Thyroid gland (tissue), 4 donors: ENCODE results near the gene FAM193A. TPM values are rescaled to one million over a fixed set of nuclear protein-coding genes. Genes with fewer than 3 reads are reported as not detected.

Experiments
- DNase-seq, 2 donors: peaks; one replicate each; pipeline ENCODE4 v3.0.0-alpha.2; 2019
- H3K27ac ChIP-seq, 3 donors: fragments of 200-600 bp; sonication (generic); 1 replicate in 2 of 3; 2 replicates in 1 of 3; pipeline ENCODE4 v1.5.1; 2016 to 2019; ENCODE audit warnings: mild to moderate bottlenecking in 1 of 3, moderate library complexity in 1 of 3
- H3K27me3 ChIP-seq: fragments of 200-600 bp; sonication (generic); one replicate; pipeline ENCODE4 v1.5.1; 2019
- H3K36me3 ChIP-seq, 2 donors: fragments of 200-600 bp; sonication (generic); one replicate each; pipeline ENCODE4 v1.5.1; 2016 to 2019
- H3K4me1 ChIP-seq, 2 donors: fragments of 200-600 bp; sonication (generic); one replicate each; pipeline ENCODE4 v1.5.1; 2017 to 2019
- H3K4me3 ChIP-seq, 3 donors: fragments of 200-600 bp; sonication (generic); replicated peaks in 1 of 3; 1 replicate in 2 of 3; 2 replicates in 1 of 3; pipeline ENCODE4 v1.5.1; 2016; ENCODE audit warnings: mild to moderate bottlenecking in 1 of 3
- H3K9me3 ChIP-seq: fragments of 200-600 bp; sonication (generic); one replicate; pipeline ENCODE4 v1.5.1; 2017
- CTCF ChIP-seq, 6 experiments: fragments of 200-600 bp in 3 of 6; fragments of 450-650 bp in 3 of 6; sonication (generic) in 3 of 6; IDR thresholded peaks; one replicate each; pipeline ENCODE4 v1.5.1; 2016 to 2019; ENCODE audit warnings: antibody characterized with exemption in 6 of 6, mild to moderate bottlenecking in 2 of 6, inconsistent platforms in 1 of 6, moderate library complexity in 1 of 6
- POLR2A ChIP-seq, 2 donors: fragments of 450-650 bp; IDR thresholded peaks; one replicate each; pipeline ENCODE4 v1.6.1; 2017; ENCODE audit warnings: antibody characterized with exemption in 2 of 2, mild to moderate bottlenecking in 2 of 2, moderate library complexity in 1 of 2
- WGBS, 2 donors: methylation state at CpG; one replicate each; pipeline ENCODE4 v1.1.5; 2017; 5-methylcytosine and 5-hydroxymethylcytosine counted together
- intact Hi-C: fragments of 100-400 bp; cut with DNase I; formaldehyde crosslinking; loops from one replicate; pipeline ENCODE4 v1.15.1; 2023
- total RNA-seq, 4 donors: library from RNA; depleted of rRNA; stranded (reverse); fragments of >200 nt; gene quantifications; one replicate each; pipeline ENCODE4 v1.2.3, GENCODE V29; 2016

Gene FAM193A
- total RNA-seq, 4 donors from 2014 or later = 22.4 to 36.7 (median 30.3) TPM

GRCh38 chr4:2565533-2565932, 29.1 kb downstream of the FAM193A start:
- Histone ChIP-seq H3K4me3 (no peak overlapping the region), H3K9me3 (no peaks in the 10 kb centered on the region), H3K4me1 (peaks cover 0 to 3% of the 10 kb centered on the region in 2 donors), H3K27ac (no peak overlapping the region), H3K27me3 (no peaks in the 10 kb centered on the region), H3K36me3 (no peaks in the 10 kb centered on the region)
- no peak for DNase-seq
- TF ChIP-seq CTCF (IDR thresholded peaks at IDR 0.05) (no peak), POLR2A (IDR thresholded peaks at IDR 0.05) (no peak)
- intact Hi-C loops = no loop called here
- 91 to 95% methylated on average over 4 of the region's 4 CpGs for WGBS, 2 donors

- Histone ChIP-seq H3K27me3 (no peaks in the 10 kb centered on the region), H3K9me3 (no peaks in the 10 kb centered on the region), H3K36me3 (no peaks in the 10 kb centered on the region), H3K4me3 (no peak overlapping the region), H3K4me1 (peaks cover 0 to 17% of the 10 kb centered on the region in 2 donors), H3K27ac (no peak overlapping the region)
- intact Hi-C loops = no loop called here
- 96 to 98% methylated on average over 4 of the region's 4 CpGs for WGBS, 2 donors
- DNase-seq = no peak
- TF ChIP-seq POLR2A (IDR thresholded peaks at IDR 0.05) (no peak), CTCF (IDR thresholded peaks at IDR 0.05) (no peak)
Observed at GRCh38 chr4:2570036-2570435, 33.6 kb downstream of the FAM193A start.

- Histone ChIP-seq H3K27ac (no peak overlapping the region), H3K9me3 (no peaks in the 10 kb centered on the region), H3K4me1 (peaks cover 0 to 17% of the 10 kb centered on the region in 2 donors), H3K4me3 (no peak overlapping the region), H3K27me3 (no peaks in the 10 kb centered on the region), H3K36me3 (no peaks in the 10 kb centered on the region)
- intact Hi-C loops = no loop called here
- TF ChIP-seq POLR2A (IDR thresholded peaks at IDR 0.05) (no peak), CTCF (IDR thresholded peaks at IDR 0.05) (no peak)
- DNase-seq = no peak
- WGBS, 2 donors = 74 to 77% methylated on average over 9 to 11 of the region's 11 CpGs
Observed at GRCh38 chr4:2570551-2571222, 34.2 kb downstream of the FAM193A start.

- no peak for TF ChIP-seq CTCF (IDR thresholded peaks at IDR 0.05)
- no peak for TF ChIP-seq POLR2A (IDR thresholded peaks at IDR 0.05)
- Histone ChIP-seq H3K4me1 (peaks cover 0 to 17% of the 10 kb centered on the region in 2 donors), H3K27me3 (no peaks in the 10 kb centered on the region), H3K27ac (no peak overlapping the region), H3K4me3 (no peak overlapping the region), H3K9me3 (no peaks in the 10 kb centered on the region), H3K36me3 (no peaks in the 10 kb centered on the region)
- intact Hi-C loops = no loop called here
- 94 to 95% methylated on average over 12 of the region's 12 CpGs for WGBS, 2 donors
- no peak for DNase-seq
Observed at GRCh38 chr4:2572076-2572475, 35.6 kb downstream of the FAM193A start.

GRCh38 chr4:2572866-2573265, 36.4 kb downstream of the FAM193A start:
- H3K4me3 ChIP-seq = no peak overlapping the region
- no peak overlapping the region for H3K27ac ChIP-seq
- WGBS, 2 donors = 94 to 98% methylated on average over 4 of the region's 4 CpGs
- no peaks in the 10 kb centered on the region for H3K9me3 ChIP-seq
- no peaks in the 10 kb centered on the region for H3K36me3 ChIP-seq
- no peak for DNase-seq
- no peak for TF ChIP-seq CTCF (IDR thresholded peaks at IDR 0.05)
- TF ChIP-seq POLR2A (IDR thresholded peaks at IDR 0.05) = no peak
- H3K27me3 ChIP-seq = no peaks in the 10 kb centered on the region
- peaks cover 0 to 17% of the 10 kb centered on the region in 2 donors for H3K4me1 ChIP-seq
- intact Hi-C loops = no loop called here
